K562 (cell line): ENCODE measurements around the gene DAGLA. TPM values are rescaled to one million over a fixed set of nuclear protein-coding genes. Genes with fewer than 3 reads are reported as not detected.

Source experiments
- ATF7 ChIP-seq: fragments of 450-650 bp; IDR thresholded peaks from 2 replicates; pipeline ENCODE4 v1.7.1; 2014; ENCODE audit warnings: mild to moderate bottlenecking, moderate library complexity
- BCLAF1 ChIP-seq, 2 experiments: fragments of 450-650 bp in 1 of 2; IDR thresholded peaks; 2 replicates each; pipeline ENCODE4 v1.6.1; 2011 to 2017; ENCODE audit warnings: low read depth in 2 of 2, antibody characterized with exemption in 1 of 2, borderline replicate concordance in 1 of 2, low read length in 1 of 2, mild to moderate bottlenecking in 1 of 2, mixed read lengths in 1 of 2; ENCODE audit not compliant: control insufficient read depth in 1 of 2
- BCOR ChIP-seq: fragments of 450-650 bp; IDR thresholded peaks from 2 replicates; pipeline ENCODE4 v1.6.1; 2016
- BRF2 ChIP-seq: IDR thresholded peaks from 3 replicates; pipeline ENCODE4 v1.6.1; 2011; ENCODE audit warnings: borderline replicate concordance, mild to moderate bottlenecking; ENCODE audit not compliant: insufficient read length, insufficient read depth
- CBFB ChIP-seq: sonication (generic); formaldehyde crosslinking; IDR thresholded peaks from 2 replicates; pipeline ENCODE4 v1.4.0; 2020; ENCODE audit warnings: mild to moderate bottlenecking, missing genetic modification reagents
- CEBPG ChIP-seq, 3 experiments: fragments of 200-800 bp in 1 of 3; sonication (Bioruptor generic) in 1 of 3; sonication (generic) in 1 of 3; formaldehyde crosslinking in 1 of 3; IDR thresholded peaks in 2 of 3; conservative IDR thresholded peaks in 1 of 3; 2 replicates each; pipeline versions ENCODE4 v1.6.1 to v1.8.0; 2016 to 2022; ENCODE audit warnings: missing compliant biosample characterization in 2 of 3, missing genetic modification characterization in 2 of 3, mild to moderate bottlenecking in 1 of 3, missing genetic modification reagents in 1 of 3
- FOSL1 ChIP-seq: fragments of 200-800 bp; sonication (Bioruptor generic); conservative IDR thresholded peaks from 2 replicates; pipeline ENCODE4 v1.6.1; 2016; ENCODE audit warnings: missing genetic modification characterization, missing compliant biosample characterization
- FOXJ2 ChIP-seq: fragments of 200-800 bp; sonication (Bioruptor generic); IDR thresholded peaks from 2 replicates; pipeline ENCODE4 v1.6.1; 2016; ENCODE audit warnings: missing genetic modification characterization, missing compliant biosample characterization
- JUN ChIP-seq, 2 experiments: sonication (generic) in 1 of 2; formaldehyde crosslinking in 1 of 2; IDR thresholded peaks; 2 replicates each; pipeline versions ENCODE4 v1.6.1 to v1.8.0; 2012 to 2022; ENCODE audit warnings: borderline replicate concordance in 2 of 2, mild to moderate bottlenecking in 2 of 2, improper control_type of control experiment in 1 of 2, low read depth in 1 of 2, low read length in 1 of 2, missing genetic modification reagents in 1 of 2
- MCM3 ChIP-seq: fragments of 450-650 bp; IDR thresholded peaks from 2 replicates; pipeline ENCODE4 v1.6.1; 2016
- NFIC ChIP-seq: fragments of 450-650 bp; IDR thresholded peaks from 2 replicates; pipeline ENCODE4 v1.6.1; 2017; ENCODE audit warnings: mild to moderate bottlenecking, inconsistent platforms
- NR2C2 ChIP-seq, 2 experiments: fragments of 200-800 bp in 1 of 2; sonication (Bioruptor generic) in 1 of 2; sonication (generic) in 1 of 2; formaldehyde crosslinking in 1 of 2; IDR thresholded peaks; 2 replicates each; pipeline versions ENCODE4 v1.6.1 to v1.8.0; 2016 to 2022; ENCODE audit warnings: mild to moderate bottlenecking in 1 of 2, missing compliant biosample characterization in 1 of 2, missing genetic modification characterization in 1 of 2, missing genetic modification reagents in 1 of 2
- NR4A1 ChIP-seq, 2 experiments: fragments of 250-450 bp in 1 of 2; fragments of 450-650 bp in 1 of 2; sonication (Bioruptor Pico) in 1 of 2; IDR thresholded peaks; 2 replicates each; pipeline versions ENCODE4 v1.4.0 to v1.6.1; 2016 to 2020; ENCODE audit warnings: mild to moderate bottlenecking in 2 of 2, missing compliant biosample characterization in 1 of 2, missing genetic modification characterization in 1 of 2, moderate library complexity in 1 of 2
- PCBP1 ChIP-seq: fragments of 200-400 bp; formaldehyde crosslinking; IDR thresholded peaks from 2 replicates; pipeline ENCODE4 v1.6.1; 2018; ENCODE audit warnings: mild to moderate bottlenecking, low read depth, low read length; ENCODE audit not compliant: poor library complexity, severe bottlenecking
- POLR3G ChIP-seq: IDR thresholded peaks from 2 replicates; pipeline ENCODE4 v1.6.1; 2011; ENCODE audit not compliant: insufficient read length, insufficient replicate concordance; ENCODE audit errors: extremely low read depth
- SMAD3 ChIP-seq: fragments of 450-650 bp; formaldehyde crosslinking; conservative IDR thresholded peaks from 2 replicates; pipeline ENCODE4 v1.4.0; 2020; ENCODE audit warnings: mild to moderate bottlenecking
- TARDBP ChIP-seq: fragments of 450-650 bp; IDR thresholded peaks from 2 replicates; pipeline ENCODE4 v1.6.1; 2016
- TGIF2 ChIP-seq: sonication (generic); formaldehyde crosslinking; IDR thresholded peaks from 2 replicates; pipeline ENCODE4 v1.8.1; 2022; ENCODE audit warnings: mild to moderate bottlenecking, missing genetic modification reagents, moderate library complexity
- ZFP36 ChIP-seq: fragments of 150-350 bp; IDR thresholded peaks from 2 replicates; pipeline ENCODE4 v1.6.1; 2018; ENCODE audit warnings: low read length, low read depth; ENCODE audit not compliant: partially characterized antibody
- ZNF197 ChIP-seq: fragments of 200-800 bp; sonication (Bioruptor generic); IDR thresholded peaks from 2 replicates; pipeline ENCODE4 v1.6.1; 2016; ENCODE audit warnings: low read depth, missing genetic modification characterization, missing compliant biosample characterization
- polyA plus RNA-seq, 8 experiments: library from polyadenylated mRNA; depleted of rRNA in 4 of 8; stranded (reverse) in 5 of 8; unstranded in 3 of 8; fragments of >200 nt; fragmentation: Nextera tagmentation in 2 of 8; fragmentation: Illumina TruSeq in 1 of 8; extraction: Ambion mirVana in 2 of 8; extraction: Trizol in 1 of 8; gene quantifications; 2 replicates each; pipeline versions ENCODE4 v1.2.1 to v1.2.3, GENCODE V29; 2011 to 2014; ENCODE audit warnings: inconsistent platforms in 1 of 8, missing spikeins in 1 of 8
- total RNA-seq, 7 experiments: library from RNA; depleted of rRNA in 6 of 7; stranded (reverse); fragments of >200 nt in 6 of 7; fragmentation: Illumina TruSeq in 2 of 7; extraction: Trizol in 2 of 7; gene quantifications; 2 replicates each; pipeline versions ENCODE4 v1.2.1 to v1.2.3, GENCODE V29; 2011 to 2021; ENCODE audit warnings: low replicate concordance in 1 of 7
- TF ChIP-seq, protein P1 (sequence below): sonication (generic); formaldehyde crosslinking; IDR thresholded peaks from 2 replicates; pipeline ENCODE4 v1.8.0; 2022; ENCODE audit warnings: mild to moderate bottlenecking, low read depth, missing genetic modification reagents

The DAGLA gene
- total and polyA plus RNA-seq, 9 of the 15 experiments (the other 6 are each of a cell fraction or from before 2014, with no cell fraction given) = 0.03 to 0.16 (median 0.04) TPM; not detected in 4

- no peak for TF ChIP-seq NR2C2 (CRISPR knock-in tag; IDR thresholded peaks at IDR 0.05)
- peak; percentile 38; the same call in 1 of the 2 replicates for TF ChIP-seq NR2C2 (tag; IDR thresholded peaks at IDR 0.05)
- TF ChIP-seq TARDBP = no peak
- TF ChIP-seq, protein P1, sequence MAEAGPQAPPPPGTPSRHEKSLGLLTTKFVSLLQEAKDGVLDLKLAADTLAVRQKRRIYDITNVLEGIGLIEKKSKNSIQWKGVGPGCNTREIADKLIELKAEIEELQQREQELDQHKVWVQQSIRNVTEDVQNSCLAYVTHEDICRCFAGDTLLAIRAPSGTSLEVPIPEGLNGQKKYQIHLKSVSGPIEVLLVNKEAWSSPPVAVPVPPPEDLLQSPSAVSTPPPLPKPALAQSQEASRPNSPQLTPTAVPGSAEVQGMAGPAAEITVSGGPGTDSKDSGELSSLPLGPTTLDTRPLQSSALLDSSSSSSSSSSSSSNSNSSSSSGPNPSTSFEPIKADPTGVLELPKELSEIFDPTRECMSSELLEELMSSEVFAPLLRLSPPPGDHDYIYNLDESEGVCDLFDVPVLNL (CRISPR knock-in tag) = no peak
- TF ChIP-seq ZFP36 = no peak
- TF ChIP-seq BRF2 = no peak
- TF ChIP-seq SMAD3 (CRISPR knock-in tag) = no peak
- TF ChIP-seq BCLAF1 (IDR thresholded peaks at IDR 0.05; ENCODE audit: borderline replicate concordance in 1 of 2, control insufficient read depth in 1 of 2, low read depth in 2 of 2, low read length in 1 of 2) = no peak
- TF ChIP-seq ATF7 = peak; percentile 40; the same call in 1 of the 2 replicates
- TF ChIP-seq MCM3 = no peak
- TF ChIP-seq FOSL1 (tag) = peak; percentile 50; the same call in 1 of the 2 replicates
- no peak for TF ChIP-seq NR4A1 (CRISPR knock-in tag; IDR thresholded peaks at IDR 0.05)
- no peak for TF ChIP-seq NR4A1 (tag; IDR thresholded peaks at IDR 0.05)
- TF ChIP-seq POLR3G = no peak
- peak; percentile 8; the same call in 1 of the 2 replicates for TF ChIP-seq BCOR
- 0 out of 2 replicates have a peak, but pooled peaks have one; percentile 17 for TF ChIP-seq JUN (IDR thresholded peaks at IDR 0.05; ENCODE audit: borderline replicate concordance, low read depth, low read length)
- no peak for TF ChIP-seq JUN (CRISPR knock-in tag; IDR thresholded peaks at IDR 0.05; ENCODE audit: borderline replicate concordance)
- no peak for TF ChIP-seq FOXJ2
- TF ChIP-seq CBFB (CRISPR knock-in tag) = no peak
- no peak for TF ChIP-seq ZNF197 (CRISPR knock-in tag)
- peak; percentile 39; the same call in 1 of the 2 replicates for TF ChIP-seq NFIC
- TF ChIP-seq TGIF2 (CRISPR knock-in tag) = no peak
- TF ChIP-seq PCBP1 = peak; percentile 24
- no peak for TF ChIP-seq CEBPG (CRISPR knock-in tag; IDR thresholded peaks at IDR 0.05)
- no peak for TF ChIP-seq CEBPG (tag; conservative IDR thresholded peaks at IDR 0.05 in 1 of 2, IDR thresholded peaks at IDR 0.05 in 1 of 2)
Observed at GRCh38 chr11:61764606-61765260, 84.5 kb downstream of the DAGLA start (continued).
